Loucy (cell line): Measurements from ENCODE around the gene ZNF267.

ENCODE experiments used
- H2AFZ ChIP-seq: fragments of 200-600 bp; sonication (generic); 2 replicates; pipeline ENCODE4 v1.6.0; 2016; ENCODE audit warnings: antibody characterized with exemption, mild to moderate bottlenecking, low read length, moderate library complexity
- H3F3A ChIP-seq: fragments of 200-600 bp; 2 replicates; pipeline ENCODE4 v1.6.0; 2016; ENCODE audit warnings: antibody characterized with exemption, low read depth, mild to moderate bottlenecking
- H3K27me3 ChIP-seq: fragments of 200-600 bp; sonication (generic); 2 replicates; pipeline ENCODE4 v1.6.1; 2014; ENCODE audit warnings: low read length, mild to moderate bottlenecking; ENCODE audit not compliant: insufficient read depth, poor library complexity, severe bottlenecking
- H3K36me3 ChIP-seq: fragments of 200-600 bp; sonication (generic); 2 replicates; pipeline ENCODE4 v1.6.1; 2016; ENCODE audit warnings: low read length; ENCODE audit not compliant: insufficient read depth
- H3K4me1 ChIP-seq: fragments of 200-600 bp; sonication (generic); 2 replicates; pipeline ENCODE4 v1.5.1; 2014; ENCODE audit warnings: low read length, mild to moderate bottlenecking; ENCODE audit not compliant: insufficient read depth, poor library complexity, severe bottlenecking
- H3K4me2 ChIP-seq: fragments of 200-600 bp; sonication (generic); 2 replicates; pipeline ENCODE4 v1.6.0; 2014; ENCODE audit warnings: antibody characterized with exemption, low read length, low read depth, mild to moderate bottlenecking; ENCODE audit not compliant: poor library complexity, severe bottlenecking
- H3K4me3 ChIP-seq: fragments of 200-600 bp; sonication (generic); 2 replicates; pipeline ENCODE4 v1.5.1; 2014; ENCODE audit warnings: low read length, mild to moderate bottlenecking, mixed read lengths; ENCODE audit not compliant: poor library complexity, severe bottlenecking
- H3K79me2 ChIP-seq: fragments of 200-600 bp; sonication (generic); 2 replicates; pipeline ENCODE4 v1.6.1; 2014; ENCODE audit warnings: low read length; ENCODE audit not compliant: insufficient read depth
- H3K9ac ChIP-seq: fragments of 200-600 bp; sonication (generic); 2 replicates; pipeline ENCODE4 v1.6.0; 2014; ENCODE audit warnings: mild to moderate bottlenecking, low read depth, low read length, moderate library complexity; ENCODE audit not compliant: poor library complexity, severe bottlenecking
- H3K9me2 ChIP-seq: fragments of 200-600 bp; sonication (generic); replicated peaks from 2 replicates; pipeline ENCODE4 v1.6.1; 2016; ENCODE audit warnings: low read depth, low read length, mixed read lengths
- H3K9me3 ChIP-seq: fragments of 200-600 bp; sonication (generic); 2 replicates; pipeline ENCODE4 v1.6.1; 2014; ENCODE audit warnings: mild to moderate bottlenecking, antibody characterized with exemption, low read length, low read depth; ENCODE audit not compliant: insufficient read depth
- H4K20me1 ChIP-seq: fragments of 200-600 bp; sonication (generic); 2 replicates; pipeline ENCODE4 v1.6.0; 2014; ENCODE audit warnings: antibody characterized with exemption, low read length, mild to moderate bottlenecking; ENCODE audit not compliant: insufficient read depth, poor library complexity, severe bottlenecking
- CTCF ChIP-seq: fragments of 200-600 bp; sonication (generic); conservative IDR thresholded peaks from 2 replicates; pipeline ENCODE4 v1.5.1; 2014; ENCODE audit warnings: mild to moderate bottlenecking, antibody characterized with exemption, low read length
- EZH2phosphoT487 ChIP-seq: fragments of 200-600 bp; IDR thresholded peaks from 2 replicates; pipeline ENCODE4 v1.6.1; 2018; ENCODE audit warnings: antibody characterized with exemption, mild to moderate bottlenecking, moderate library complexity, borderline replicate concordance

ZNF267 gene

GRCh38 chr16:31879937-31880321 lies 6.3 kb downstream of the ZNF267 start:
- Histone ChIP-seq H3K79me2 (peaks cover 98% of the 10 kb centered on the region), H3K9me2 (no peaks in the 10 kb centered on the region), H3K36me3 (peaks cover 12% of the 10 kb centered on the region; the same call in 1 of the 2 replicates), H3F3A (no peaks in the 10 kb centered on the region), H2AFZ (no peak overlapping the region), H3K4me3 (peak overlapping the region; percentile 94), H3K4me2 (peak overlapping the region; percentile 99), H3K27me3 (no peaks in the 10 kb centered on the region), H4K20me1 (peaks cover 98% of the 10 kb centered on the region), H3K9me3 (no peaks in the 10 kb centered on the region), H3K4me1 (peaks cover 83% of the 10 kb centered on the region), H3K9ac (peak overlapping the region; percentile 2)
- TF ChIP-seq EZH2phosphoT487: no peak
- no peak for TF ChIP-seq CTCF

- Histone ChIP-seq H3K36me3 (peaks cover 18% of the 10 kb centered on the region; the same call in 1 of the 2 replicates), H4K20me1 (peaks cover 96% of the 10 kb centered on the region), H3K9me3 (no peaks in the 10 kb centered on the region), H3K4me3 (peak overlapping the region; percentile 94), H3K4me1 (peaks cover 78% of the 10 kb centered on the region), H3K27me3 (no peaks in the 10 kb centered on the region), H3F3A (no peaks in the 10 kb centered on the region), H3K4me2 (peak overlapping the region; percentile 99), H3K9me2 (no peaks in the 10 kb centered on the region), H3K9ac (peak overlapping the region; percentile 2), H2AFZ (no peak overlapping the region), H3K79me2 (peaks cover 98% of the 10 kb centered on the region)
- no peak for TF ChIP-seq CTCF
- TF ChIP-seq EZH2phosphoT487: no peak
These were observed 6.8 kb downstream of the ZNF267 start for GRCh38 chr16:31880322-31880979.

- no peak overlapping the region for H3K9ac ChIP-seq
- no peak for TF ChIP-seq CTCF
- no peak for TF ChIP-seq EZH2phosphoT487
- no peaks in the 10 kb centered on the region for H3F3A ChIP-seq
- peaks cover 92% of the 10 kb centered on the region for H4K20me1 ChIP-seq
- peak overlapping the region; percentile 24 for H3K4me2 ChIP-seq
- H2AFZ ChIP-seq: no peak overlapping the region
- peaks cover 19% of the 10 kb centered on the region; the same call in 1 of the 2 replicates for H3K9me3 ChIP-seq
- H3K4me1 ChIP-seq: peaks cover 45% of the 10 kb centered on the region
- H3K79me2 ChIP-seq: peaks cover 93% of the 10 kb centered on the region
- no peak overlapping the region for H3K4me3 ChIP-seq
- H3K36me3 ChIP-seq: peaks cover 68% of the 10 kb centered on the region
- peaks cover 4% of the 10 kb centered on the region for H3K27me3 ChIP-seq
- no peaks in the 10 kb centered on the region for H3K9me2 ChIP-seq
These were observed 12.6 kb downstream of the ZNF267 start for GRCh38 chr16:31886227-31886626.
